Islet precursor cell (in vitro differentiated cells): ENCODE data around the gene UBTFL1.
"Not testable (repeated sequence)": the region's sequence is repeated elsewhere in the genome, so short reads cannot be mapped to it uniquely, and the experiment has no call there.

Source experiments
- DNase-seq: peaks from one replicate; pipeline ENCODE4 v3.0.0-alpha.2; 2018

The UBTFL1 gene, protein sequence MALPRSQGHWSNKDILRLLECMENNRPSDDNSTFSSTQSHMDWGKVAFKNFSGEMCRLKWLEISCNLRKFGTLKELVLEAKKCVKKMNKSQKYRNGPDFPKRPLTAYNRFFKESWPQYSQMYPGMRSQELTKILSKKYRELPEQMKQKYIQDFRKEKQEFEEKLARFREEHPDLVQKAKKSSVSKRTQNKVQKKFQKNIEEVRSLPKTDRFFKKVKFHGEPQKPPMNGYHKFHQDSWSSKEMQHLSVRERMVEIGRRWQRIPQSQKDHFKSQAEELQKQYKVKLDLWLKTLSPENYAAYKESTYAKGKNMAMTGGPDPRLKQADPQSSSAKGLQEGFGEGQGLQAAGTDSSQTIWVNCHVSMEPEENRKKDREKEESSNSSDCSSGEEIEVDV

DNA sequence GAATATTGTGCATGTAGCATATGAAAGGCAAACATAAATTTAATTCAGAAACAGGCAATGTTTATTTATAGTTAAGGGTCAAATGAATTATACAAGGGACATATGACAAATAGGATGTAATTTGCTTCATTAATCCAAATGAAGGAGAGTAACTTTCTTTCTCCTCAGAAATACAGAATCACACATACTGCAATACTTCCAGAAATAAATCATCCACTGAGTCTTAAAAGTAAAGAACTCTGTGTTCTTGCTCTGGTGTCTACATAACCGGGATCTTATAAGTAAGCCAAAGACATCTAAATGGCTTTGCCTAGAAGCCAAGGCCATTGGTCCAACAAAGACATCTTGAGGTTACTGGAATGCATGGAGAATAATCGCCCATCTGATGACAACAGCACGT, at the start of gene UBTFL1:
Gene UBTFL1, plus strand, starts transcription at position 301 of the 400 bp plus-strand sequence. Its CDS starts 0 bp downstream, at position 301.
- not testable (repeated sequence) for DNase-seq

DNA sequence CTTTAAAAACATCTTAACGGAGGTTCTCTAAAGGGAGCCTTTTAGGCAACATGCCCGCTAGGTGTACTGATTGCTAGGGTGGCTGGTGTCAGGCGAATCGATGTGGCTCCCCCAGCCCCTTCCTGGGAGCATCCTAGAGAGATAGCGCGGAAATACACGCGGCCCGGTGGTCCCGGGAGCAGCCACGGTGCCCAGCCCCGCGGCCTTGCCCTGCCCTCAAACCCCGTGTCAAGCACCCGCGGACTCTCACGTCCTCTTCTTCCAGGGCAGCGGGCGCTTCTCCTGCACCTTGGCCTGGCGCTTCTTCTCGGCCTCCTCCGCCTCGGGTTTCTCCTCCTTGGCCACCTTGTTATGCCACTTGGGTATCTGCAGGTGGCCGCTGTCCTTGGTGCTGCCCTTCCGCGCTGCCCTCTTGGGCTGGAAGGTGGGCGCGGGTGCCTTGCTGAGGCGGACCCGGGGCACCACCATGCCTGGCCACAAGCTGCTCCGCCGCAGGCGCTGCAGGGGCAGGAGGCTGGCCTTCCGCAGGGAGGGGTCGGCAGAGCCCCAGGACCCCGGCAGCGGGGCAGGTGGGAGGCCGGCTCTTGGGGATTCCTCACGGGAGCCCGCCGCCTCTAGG, 34.0 kb upstream of the UBTFL1 start:
- not testable (repeated sequence) for DNase-seq

DNA sequence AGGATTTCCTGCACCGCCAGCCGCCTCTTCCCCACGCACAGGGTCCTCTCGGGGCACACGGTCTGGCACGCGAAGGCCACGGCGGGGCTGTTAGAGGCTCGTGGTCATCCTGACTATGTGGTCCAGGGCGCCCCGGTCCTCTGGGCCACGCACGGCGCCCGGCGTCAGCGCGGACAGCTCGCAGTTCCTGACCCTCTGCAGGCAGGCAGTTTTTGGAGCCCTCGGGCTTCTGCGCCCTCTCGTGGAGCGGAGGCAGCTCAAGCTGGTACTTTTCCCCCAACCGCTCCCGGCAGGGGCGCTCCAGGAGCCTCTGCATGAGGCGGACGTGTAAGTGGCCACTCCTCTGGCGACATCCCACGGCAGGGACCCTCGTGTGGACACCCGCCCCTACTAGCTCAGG, 33.4 kb upstream of the UBTFL1 start:
- not testable (repeated sequence) for DNase-seq

DNA sequence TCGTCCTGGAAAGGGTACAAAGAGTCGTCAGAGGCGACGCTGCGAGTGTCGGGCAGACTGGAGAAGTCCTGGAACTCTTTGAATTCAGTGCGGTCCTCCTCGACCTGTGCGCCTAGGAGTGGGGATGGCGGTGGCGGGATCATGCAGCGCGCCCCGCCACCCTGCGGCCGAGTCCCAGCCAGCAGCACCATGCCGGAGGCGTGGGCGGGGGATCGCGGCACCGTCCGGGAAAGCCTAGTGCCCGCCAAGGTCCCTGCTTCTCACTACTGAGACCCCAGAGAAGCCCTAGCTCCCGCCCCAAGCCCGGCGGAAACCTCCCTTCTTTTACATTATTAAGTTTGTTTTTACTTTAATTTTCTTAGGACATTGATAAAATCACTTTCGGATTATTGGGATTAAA, 32.2 kb upstream of the UBTFL1 start:
- not testable (repeated sequence) for DNase-seq

DNA sequence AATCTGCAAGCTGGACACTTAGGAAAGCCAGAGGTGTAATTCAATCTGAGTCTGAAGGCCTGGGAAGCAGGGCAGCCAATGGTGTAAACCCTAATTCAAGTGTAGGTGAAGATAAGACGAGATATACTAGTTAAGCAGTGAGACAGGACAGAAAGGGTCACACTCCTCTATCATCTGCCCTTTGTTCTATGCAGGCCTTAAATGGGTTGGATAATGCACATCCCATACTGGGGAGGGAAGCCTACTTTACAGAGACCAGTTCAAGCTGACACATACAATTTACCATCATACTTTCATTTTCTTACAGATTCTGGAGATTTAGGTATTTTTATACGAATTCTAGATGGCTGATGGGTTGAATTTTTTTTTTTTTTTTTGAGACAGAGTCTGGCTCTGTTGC, 3.0 kb downstream of the UBTFL1 start:
- not testable (repeated sequence) for DNase-seq

DNA sequence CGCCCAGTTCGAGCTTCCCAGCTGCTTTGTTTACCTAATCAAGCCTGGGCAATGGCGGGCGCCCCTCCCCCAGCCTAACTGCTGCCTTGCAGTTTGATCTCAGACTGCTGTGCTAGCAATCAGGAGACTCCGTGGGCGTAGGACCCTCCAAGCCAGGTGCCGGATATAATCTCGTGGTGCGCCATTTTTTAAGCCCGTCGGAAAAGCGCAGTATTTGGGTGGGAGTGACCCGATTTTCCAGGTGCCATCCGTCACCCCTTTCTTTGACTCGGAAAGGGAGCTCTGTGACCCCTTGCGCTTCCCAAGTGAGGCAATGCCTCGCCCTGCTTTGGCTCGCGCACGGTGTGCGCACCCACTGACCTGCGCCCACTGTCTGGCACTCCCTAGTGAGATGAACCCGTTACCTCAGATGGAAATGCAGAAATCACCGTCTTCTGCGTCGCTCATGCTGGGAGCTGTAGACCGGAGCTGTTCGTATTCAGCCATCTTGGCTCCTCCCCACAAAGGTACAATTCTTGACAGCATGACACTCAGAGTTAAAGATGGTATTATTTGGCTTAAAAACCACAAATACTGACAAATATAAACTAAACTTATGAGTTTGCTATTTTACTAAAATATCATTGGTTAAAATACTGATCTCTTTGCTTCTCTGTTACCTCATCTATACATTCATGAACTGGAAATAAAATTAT, 9.6 kb downstream of the UBTFL1 start:
- DNase-seq: not testable (repeated sequence)

DNA sequence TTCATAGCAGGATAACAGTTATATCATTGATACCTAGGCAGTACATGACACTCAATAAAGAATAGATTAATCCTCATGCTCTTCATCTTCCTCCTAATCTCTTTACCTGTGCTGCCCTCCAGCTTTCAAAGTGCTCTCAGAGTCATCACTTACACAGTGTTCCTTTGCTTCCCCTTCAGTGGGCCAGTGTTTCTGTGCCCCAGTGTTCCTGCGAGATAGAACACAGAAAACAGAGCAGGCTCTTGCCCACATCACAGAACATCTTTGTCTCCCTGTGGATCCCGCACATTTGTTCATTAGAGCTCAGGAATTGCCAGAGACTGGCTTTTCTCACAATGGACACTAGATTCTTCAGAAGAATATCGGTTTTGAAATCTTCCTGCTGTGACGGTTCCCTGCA, 12.5 kb downstream of the UBTFL1 start:
- not testable (repeated sequence) for DNase-seq

DNA sequence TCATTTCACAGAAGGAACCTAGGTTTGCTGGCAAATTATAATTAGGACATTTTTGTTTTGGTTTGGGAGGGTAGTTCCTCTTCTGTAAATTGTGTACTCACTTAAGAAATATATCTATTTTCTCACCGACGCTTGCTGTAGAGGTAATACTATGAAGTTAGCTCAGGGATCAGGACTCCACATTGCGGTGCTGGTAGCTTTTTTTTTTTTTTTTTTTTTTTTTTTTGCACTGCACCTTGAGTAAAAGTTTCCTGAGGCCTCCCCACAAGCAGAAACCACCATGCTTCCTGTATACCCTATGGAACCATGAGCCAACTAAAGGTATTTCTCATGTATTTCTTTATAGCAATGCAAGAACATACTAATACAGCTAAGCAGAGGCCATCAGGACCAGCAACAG, 14.7 kb downstream of the UBTFL1 start:
- DNase-seq: no peak

DNA sequence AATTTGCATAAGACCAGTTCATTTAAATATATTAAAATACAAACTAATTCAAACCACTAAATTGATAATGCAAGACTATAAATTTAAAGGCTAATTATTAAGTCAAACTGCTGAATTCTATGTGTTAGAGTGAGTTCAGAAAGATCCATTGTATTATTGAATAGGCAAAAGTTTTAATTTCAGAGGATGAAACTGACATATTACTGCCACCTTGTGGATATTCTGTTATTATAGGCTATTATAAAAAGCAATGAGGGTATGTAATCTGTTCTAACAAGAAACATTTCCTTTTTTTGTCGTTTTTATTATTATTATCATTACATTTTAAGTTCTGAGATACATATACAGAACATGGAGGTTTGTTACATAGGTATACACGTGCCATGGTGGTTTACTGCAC, 27.8 kb downstream of the UBTFL1 start:
- no peak for DNase-seq

DNA sequence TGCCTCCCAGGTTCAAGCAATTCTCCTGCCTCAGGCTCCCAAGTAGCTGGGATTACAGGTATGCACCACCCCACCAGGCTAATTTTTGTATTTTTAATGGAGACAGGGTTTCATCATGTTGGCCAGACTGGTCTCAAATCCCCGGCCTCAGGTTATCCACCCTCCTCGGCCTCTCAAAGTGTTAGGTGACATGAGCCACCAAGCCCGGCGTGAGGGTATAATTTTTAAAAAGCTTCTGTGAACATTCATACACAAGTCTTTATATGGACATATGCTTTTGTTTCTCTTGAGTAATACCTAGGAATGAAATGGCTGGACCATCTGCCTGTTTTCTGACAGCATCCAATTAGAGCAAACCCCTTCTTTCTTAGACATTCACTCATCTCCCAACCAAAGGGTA, 34.4 kb downstream of the UBTFL1 start:
- DNase-seq: no peak

DNA sequence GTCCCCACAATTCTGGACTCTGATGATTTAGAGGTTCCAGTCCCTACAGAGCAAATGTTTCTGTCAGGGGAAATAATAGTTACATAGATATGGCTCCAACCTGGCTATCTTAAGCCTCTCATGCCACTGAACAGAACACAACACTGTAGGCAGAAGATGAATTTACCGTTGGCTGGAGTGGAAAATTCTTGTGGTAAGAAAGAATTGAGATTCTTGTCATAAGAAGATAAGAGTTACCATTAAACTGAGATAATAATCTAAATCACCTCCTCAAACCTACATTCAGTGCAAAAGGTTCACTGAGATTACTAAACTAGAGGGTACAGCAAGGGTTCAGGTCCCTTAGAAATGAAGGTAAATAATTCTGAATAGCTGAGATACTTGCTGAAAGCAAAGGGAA, 38.6 kb downstream of the UBTFL1 start:
- DNase-seq: no peak

DNA sequence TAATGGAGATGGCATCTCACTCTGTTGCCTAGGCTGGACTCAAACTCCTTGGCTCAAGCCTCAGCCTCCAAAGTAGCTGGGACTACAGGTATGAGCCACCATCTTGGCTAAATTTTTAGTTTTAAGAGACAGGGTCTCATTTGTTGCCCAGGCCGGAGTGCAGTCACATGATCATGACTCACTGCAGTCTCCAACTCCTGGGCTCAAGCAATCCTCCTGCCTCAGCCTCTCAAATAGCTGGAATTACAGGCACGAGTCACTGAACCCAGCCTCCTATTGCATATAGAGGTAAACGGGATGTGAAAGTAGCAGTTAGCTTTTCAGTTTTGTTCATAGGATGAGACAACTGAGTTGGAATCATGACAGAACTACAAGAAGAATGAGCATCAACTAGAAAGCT, 39.2 kb downstream of the UBTFL1 start:
- DNase-seq: no peak

DNA sequence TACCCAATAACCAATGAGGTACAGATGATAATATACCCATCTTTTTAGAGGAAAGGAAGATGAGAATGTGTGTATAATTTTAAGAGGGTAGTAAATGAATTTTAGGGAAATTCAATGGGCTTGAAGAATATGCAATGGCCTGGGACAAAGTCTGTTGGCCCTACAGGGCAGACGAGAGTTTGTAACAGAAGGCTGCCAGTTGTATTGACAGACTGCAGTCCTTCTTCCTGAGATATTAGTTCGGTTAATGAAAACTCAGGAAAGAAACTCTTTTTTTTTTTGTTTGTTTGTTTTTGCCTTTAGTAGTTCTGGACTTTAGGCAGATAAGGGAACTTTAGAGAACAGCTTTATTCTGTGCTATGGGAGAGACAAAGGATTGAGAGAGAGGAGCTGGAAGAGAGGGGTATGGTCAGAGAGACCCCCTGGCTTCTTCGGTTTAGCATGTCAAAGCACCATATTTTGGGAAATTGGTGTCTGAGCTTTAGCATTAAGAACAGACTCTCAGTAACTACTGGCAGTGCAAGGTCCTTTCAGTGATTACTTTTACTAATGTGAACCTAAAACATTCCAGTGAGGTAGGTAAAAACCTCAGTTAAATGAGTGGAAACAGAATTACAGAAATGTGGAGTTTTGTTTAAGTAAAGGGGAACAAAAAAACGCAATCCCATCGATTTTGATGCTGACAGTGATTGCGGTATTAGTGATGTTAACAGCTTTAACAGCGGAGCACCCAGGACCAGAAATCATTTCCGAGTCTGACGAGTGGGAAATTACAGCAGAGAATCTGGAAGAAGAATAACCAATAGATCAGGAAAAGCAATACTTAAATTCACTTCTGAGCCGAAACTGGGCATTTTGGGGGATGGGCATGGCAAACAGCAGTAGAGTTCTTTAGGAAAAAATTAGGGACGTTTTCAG, 48.1 kb downstream of the UBTFL1 start:
- no peak for DNase-seq

DNA sequence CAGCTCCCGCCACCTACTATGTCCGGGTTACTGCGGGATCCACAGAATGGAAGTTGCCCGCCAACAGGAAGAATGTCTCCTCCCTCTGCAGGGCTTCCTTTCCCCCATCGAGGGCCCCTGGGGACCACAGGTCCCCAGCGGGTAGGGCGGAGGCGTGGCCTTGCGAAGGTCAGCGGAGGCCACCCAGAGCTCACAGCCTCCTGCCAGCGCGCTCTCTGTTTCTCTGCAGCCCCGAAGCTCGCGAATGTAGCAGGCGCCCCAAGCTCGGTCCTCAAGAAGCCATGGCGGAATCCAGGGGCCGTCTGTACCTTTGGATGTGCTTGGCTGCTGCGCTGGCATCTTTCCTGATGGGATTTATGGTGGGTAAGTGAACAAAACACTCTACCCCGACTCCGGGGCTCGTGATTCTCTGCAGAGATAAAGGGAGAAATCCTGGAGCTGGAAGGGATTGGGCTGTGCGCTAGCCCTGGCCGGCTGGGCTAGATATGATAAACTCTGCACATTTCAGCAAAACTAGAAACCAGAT, 48.8 kb downstream of the UBTFL1 start, which contains the start of gene NAALAD2:
Gene NAALAD2, plus strand, starts transcription at position 186 of the 526 bp plus-strand sequence. Its CDS starts 96 bp downstream, at position 282.
- peak; percentile 81 for DNase-seq

DNA sequence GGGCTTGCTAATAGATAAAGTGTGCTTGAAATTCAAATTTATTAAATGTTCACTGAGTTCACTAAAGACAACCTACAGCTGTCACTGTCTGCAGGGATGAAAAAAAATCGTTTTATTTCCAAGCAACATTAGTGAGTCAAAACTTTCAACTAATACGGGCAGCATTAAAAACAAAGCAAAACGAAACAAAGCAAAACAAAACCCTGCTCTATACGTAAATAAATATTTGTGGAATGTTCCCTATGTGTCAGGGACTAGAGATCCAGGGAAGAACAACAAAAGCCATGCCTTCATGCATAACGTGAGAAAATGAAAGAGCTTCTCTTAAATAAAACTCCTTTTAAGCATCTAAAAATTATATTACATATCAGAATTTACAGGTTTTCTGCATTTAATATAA, 49.3 kb downstream of the UBTFL1 start:
- DNase-seq: no peak
